ENCODE results near the gene TANK.
"Not testable (repeated sequence)": the region's sequence is repeated elsewhere in the genome, so short reads cannot be mapped to it uniquely, and the experiment has no call there.

Gene TANK

GRCh38 chr2:161170377-161170776 lies 10.1 kb downstream of the TANK start:
- no peak for DNase-seq (ENCODE audit: low spot score)

GRCh38 chr2:161170958-161171932 lies 11.0 kb downstream of the TANK start:
- no peak for DNase-seq (ENCODE audit: low spot score)

GRCh38 chr2:161172901-161173540 lies 12.8 kb downstream of the TANK start:
- no peak for DNase-seq (ENCODE audit: low spot score)

DNA sequence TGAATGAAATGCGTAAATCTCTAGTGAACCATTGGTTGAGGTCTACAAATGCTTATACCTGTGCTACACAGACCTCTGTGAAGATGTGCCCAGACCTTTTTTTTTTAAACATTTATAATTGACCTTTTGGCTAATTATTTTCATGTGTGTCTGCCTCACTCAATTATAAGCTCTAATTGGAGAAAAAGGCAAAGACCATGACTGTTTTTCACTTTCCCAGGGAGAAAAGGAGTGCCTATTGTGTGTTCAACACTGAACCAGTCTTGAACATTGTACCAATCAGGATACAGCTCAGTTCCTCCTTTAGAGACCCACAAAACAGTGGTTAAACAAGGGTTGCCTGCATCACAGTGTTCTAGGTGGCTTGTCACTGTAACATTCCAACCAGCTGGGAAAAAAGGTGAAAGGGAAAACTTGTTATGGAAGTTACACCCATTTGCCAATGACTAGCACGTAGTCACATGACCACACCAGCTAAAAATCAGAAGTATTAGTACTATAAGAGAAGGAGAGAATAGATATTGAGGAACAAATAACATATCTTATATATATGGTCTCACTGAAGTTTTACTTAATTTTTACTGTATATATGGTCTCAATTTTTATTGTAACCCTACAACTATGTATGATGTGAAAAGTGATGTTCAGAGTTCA lies 13.4 kb downstream of the TANK start:
- DNase-seq (ENCODE audit: low spot score), result no peak

DNA sequence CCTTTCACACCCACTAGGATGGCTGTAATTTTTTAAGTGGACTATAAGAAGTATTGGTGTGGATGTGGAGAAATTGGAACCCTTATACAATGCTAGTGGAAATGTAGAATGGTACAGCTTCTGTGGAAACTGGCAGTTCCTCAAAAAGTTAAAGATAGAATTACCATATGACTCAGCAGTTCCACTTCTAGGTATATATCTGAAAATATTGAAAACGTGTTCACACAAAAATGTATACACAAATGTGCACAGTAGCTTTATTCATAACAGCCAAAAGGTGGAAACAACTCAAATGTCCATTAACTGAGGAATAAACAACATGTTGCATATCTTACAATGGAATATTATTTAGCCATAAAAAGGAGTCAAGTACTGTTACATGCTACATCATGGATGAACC lies 17.7 kb downstream of the TANK start:
- no peak for DNase-seq (ENCODE audit: low spot score)

DNA sequence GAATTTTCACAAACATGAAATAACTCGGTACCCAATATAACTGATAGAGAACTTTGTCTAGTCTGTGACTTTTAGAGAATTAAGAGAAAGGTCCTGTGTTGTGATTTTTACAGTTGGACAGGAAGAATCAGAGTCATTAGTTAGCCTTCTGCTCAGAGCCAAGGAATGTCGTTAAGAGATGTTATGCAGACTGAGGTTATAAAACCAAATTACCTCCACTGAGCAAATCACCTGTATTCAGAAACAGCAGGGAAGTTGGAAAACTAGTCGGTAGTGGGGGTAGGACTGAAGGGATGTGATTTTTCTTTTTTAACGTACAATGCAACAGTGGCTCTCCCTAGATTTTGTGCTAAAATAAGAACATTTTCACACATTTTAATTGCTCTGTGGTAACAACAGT lies 18.5 kb downstream of the TANK start:
- no peak for DNase-seq (ENCODE audit: low spot score)

GRCh38 chr2:161190050-161190449 lies 29.8 kb downstream of the TANK start:
- DNase-seq (ENCODE audit: low spot score), result no peak

GRCh38 chr2:161195602-161196001 lies 35.4 kb downstream of the TANK start:
- not testable (repeated sequence) for DNase-seq (ENCODE audit: low spot score)

GRCh38 chr2:161199912-161200701 lies 39.9 kb downstream of the TANK start:
- DNase-seq (ENCODE audit: low spot score), result no peak

DNA sequence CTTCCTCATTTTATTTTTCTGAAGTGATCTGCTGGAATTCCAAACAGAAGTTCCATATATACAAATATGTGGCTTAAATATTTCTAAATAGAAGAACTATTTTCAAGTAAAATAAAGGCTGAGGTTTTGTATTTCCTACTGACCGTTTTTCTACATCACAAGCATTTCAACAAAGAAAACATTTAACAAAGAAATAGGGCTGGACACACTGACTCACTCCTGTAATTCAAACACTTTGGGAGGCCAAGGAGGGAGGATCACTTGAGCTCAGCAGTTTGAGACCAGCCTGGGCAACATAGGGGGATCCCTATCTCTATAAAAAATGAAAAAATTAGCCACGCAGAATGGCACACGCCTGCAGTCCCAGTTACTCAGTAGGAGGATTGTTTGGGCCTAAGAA lies 44.6 kb downstream of the TANK start:
- no peak for DNase-seq (ENCODE audit: low spot score)

DNA sequence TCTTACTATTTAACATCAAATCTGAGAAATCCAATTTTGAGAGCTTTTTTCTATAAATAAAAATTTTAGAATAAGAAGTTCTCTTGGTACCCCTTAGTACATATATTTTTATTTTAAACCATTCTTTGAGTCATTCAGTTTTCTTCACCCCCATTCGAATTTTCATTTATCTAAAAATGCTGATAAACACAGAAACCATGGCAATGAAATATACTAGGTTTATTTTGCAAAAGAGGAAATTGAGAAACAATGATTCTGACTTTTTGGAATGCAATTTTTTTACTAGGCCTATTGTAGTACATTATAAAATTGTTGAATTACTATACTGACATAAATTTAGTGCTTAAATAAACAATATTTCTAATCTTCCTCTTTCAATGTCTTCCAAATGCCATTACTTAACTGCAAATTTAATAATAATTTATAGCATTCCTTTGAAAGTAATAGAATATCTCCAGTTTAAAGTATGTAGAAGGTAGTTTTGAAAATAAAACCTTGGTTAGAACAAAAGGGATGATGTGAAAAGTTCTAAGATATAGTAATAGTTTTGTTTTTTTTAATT lies 46.3 kb downstream of the TANK start:
- DNase-seq (ENCODE audit: low spot score), result no peak

- DNase-seq (ENCODE audit: low spot score), result no peak
Observed at GRCh38 chr2:161207941-161208340, 47.7 kb downstream of the TANK start.

DNA sequence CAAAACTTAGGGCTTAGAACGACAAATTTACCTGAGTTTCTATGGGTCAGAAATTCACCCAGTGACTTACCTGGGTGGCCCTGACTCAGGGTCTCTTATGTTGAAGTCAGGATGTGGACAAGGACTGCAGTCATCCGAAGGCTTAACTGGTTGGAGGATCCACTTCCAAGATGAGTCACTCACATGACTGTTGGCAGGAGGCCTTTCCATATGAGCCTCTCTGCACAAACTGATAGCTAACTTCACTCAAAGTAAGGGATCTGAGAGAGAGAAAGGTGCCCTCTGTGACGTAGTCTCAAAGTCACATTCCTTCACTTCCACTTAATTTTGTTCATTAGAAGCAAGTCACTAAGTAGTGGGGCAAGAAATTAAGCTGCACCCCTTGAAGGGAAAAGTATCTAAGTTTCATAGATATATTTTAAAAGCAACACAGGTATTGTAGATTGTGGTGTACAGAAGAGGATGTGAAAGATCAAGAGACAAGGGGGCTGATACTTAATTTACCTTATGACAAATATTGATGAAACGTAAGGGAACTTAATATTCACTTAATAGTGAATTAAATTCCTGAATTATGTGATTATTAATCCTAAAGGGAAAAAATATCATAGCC lies 48.4 kb downstream of the TANK start:
- no peak for DNase-seq (ENCODE audit: low spot score)

GRCh38 chr2:161209902-161210301 lies 49.7 kb downstream of the TANK start:
- no peak for DNase-seq (ENCODE audit: low spot score)

DNA sequence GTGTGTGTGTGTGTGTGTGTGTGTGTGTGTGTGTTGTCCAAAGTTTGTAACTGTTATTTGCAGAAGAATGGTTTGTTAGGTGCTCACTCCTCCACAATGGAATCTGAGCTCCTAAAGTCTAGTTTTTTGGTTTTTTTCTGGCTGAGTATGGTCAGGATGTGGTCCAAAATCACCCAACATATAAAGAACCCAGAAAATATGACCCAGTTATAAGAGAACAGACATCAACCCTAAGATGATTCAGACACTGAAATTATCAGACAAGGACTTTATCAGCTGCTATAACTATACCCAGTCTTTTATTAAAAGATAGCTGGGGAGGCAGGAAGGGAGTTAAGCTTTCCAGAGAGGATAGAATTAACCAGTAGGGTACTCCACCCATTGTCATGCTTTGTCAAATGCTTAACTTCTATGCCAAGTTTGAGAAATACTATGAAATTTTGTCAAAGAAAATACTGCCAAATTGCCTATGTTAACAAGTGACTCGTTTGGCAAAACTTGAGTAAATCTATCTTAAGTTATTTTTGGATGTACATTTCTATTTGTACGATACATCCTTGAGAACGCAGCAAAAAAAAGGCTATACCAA lies 57.5 kb downstream of the TANK start:
- no peak for DNase-seq (ENCODE audit: low spot score)

DNA sequence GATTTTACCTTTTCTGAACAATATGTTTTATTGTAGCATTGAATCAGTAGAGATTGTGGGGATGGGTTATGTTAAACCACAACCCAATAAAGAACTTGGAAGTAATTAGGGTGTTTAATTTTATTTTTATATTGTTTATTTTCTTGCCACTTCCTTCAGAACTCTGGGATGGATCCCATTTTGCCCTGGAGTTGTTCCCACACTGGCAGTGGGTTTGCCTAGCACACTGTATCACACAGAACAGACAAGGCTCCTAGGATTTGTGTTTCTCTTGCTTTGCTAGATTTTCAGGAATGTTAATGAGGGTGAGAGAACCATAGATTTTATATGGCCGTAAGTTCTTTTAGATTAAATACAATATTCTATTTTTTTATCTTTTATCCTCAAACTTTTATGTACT lies 59.0 kb downstream of the TANK start:
- DNase-seq (ENCODE audit: low spot score), result no peak

- peak; percentile 64 for DNase-seq (ENCODE audit: low spot score)
Observed at GRCh38 chr2:161223139-161223732, 63.0 kb downstream of the TANK start.

GRCh38 chr2:161228511-161229240 lies 68.4 kb downstream of the TANK start:
- no peak for DNase-seq (ENCODE audit: low spot score)

GRCh38 chr2:161230959-161231358 lies 70.7 kb downstream of the TANK start:
- no peak for DNase-seq (ENCODE audit: low spot score)

DNA sequence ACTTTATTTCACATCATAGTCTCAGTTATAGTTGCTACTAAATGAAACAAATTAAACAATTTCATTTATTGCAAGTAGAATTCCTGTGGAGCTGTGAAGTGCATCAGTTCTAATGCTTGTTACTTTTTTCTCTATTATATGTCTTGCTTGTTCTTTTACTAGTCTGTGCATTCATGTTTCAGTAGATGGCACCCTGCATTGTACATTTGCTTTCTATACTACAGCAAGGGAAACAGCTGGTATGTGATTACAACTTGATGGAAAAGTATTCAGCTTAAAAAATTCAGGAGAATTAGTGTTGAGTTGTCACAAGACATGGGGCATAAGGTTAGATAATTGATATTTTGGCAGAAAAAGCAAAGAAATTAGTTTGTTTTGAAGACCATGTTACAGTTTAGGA lies 72.3 kb downstream of the TANK start:
- DNase-seq (ENCODE audit: low spot score), result peak; percentile 51

All from pons (tissue), 1 donor.